ENCODE measurements around the gene CERS6. TPM values are rescaled to one million over a fixed set of nuclear protein-coding genes. Genes with fewer than 3 reads are reported as not detected.

The CERS6 gene
- total RNA-seq, 1 experiment from 2014 or later = 30.3 TPM

- in situ Hi-C loops (cut with HindIII; ENCODE audit: low pct_unique_long_range_greater_than_20kb, low sequenced_read_pairs) = no loop called here
- no TSS peak for BruUV-seq (replicated peaks)
- POLR2A ChIA-PET = no interaction called here
These were observed 40.8 kb downstream of the CERS6 start for GRCh38 chr2:168496906-168497305.

GRCh38 chr2:168499500-168499899 is 43.4 kb downstream of the CERS6 start:
- POLR2A ChIA-PET = no interaction called here
- ATAC-seq (no peak), DNase-seq (ENCODE audit: low read depth, low spot score) (no peak)
- TF ChIP-seq TCF7L2 (IDR thresholded peaks at IDR 0.05; ENCODE audit: low read depth, low read length) (no peak), CTCF (IDR thresholded peaks at IDR 0.05) (no peak), POLR2AphosphoS5 (IDR thresholded peaks at IDR 0.05; ENCODE audit: low read depth, low read length) (no peak), REST (IDR thresholded peaks at IDR 0.05; ENCODE audit: insufficient read depth in 1 of 2, low read depth in 2 of 2, low read length in 1 of 2) (no peak), SIN3A (IDR thresholded peaks at IDR 0.05; ENCODE audit: borderline replicate concordance, insufficient read depth, low read depth, low read length) (no peak)
- no peaks in the 10 kb centered on the region for H3K27me3 ChIP-seq (ENCODE audit: control insufficient read depth, insufficient read depth, low read length)
- no peaks in the 10 kb centered on the region for H3K9me3 ChIP-seq (ENCODE audit: control insufficient read depth, insufficient read depth, low read depth, low read length)
- no peak overlapping the region for H3K4me3 ChIP-seq (ENCODE audit: low read depth in 2 of 2, low read length in 2 of 2)
- no peak overlapping the region for H3K27ac ChIP-seq (ENCODE audit: low read length)
- no peaks in the 10 kb centered on the region for H3K4me1 ChIP-seq (ENCODE audit: control insufficient read depth, insufficient read depth, low read length)
- H3K36me3 ChIP-seq (ENCODE audit: control insufficient read depth, insufficient read depth, low read length) = no peaks in the 10 kb centered on the region
- CTCF ChIA-PET = no interaction called here
- no TSS peak for BruUV-seq (replicated peaks)
- intact Hi-C loops (cut with micrococcal nuclease; ENCODE audit: unreplicated experiment) (no loop called here), in situ Hi-C loops (cut with HindIII; ENCODE audit: low pct_unique_long_range_greater_than_20kb, low sequenced_read_pairs) (no loop called here)

More at GRCh38 chr2:168496906-168497305, 40.8 kb downstream of the CERS6 start:
- Histone ChIP-seq H3K27ac (ENCODE audit: low read length) (no peak overlapping the region), H3K36me3 (ENCODE audit: control insufficient read depth, insufficient read depth, low read length) (no peaks in the 10 kb centered on the region), H3K4me3 (ENCODE audit: low read depth in 2 of 2, low read length in 2 of 2) (no peak overlapping the region), H3K9me3 (ENCODE audit: control insufficient read depth, insufficient read depth, low read depth, low read length) (no peaks in the 10 kb centered on the region), H3K4me1 (ENCODE audit: control insufficient read depth, insufficient read depth, low read length) (no peaks in the 10 kb centered on the region), H3K27me3 (ENCODE audit: control insufficient read depth, insufficient read depth, low read length) (no peaks in the 10 kb centered on the region)
- ATAC-seq (no peak), DNase-seq (ENCODE audit: low read depth, low spot score) (no peak)
- intact Hi-C loops (cut with micrococcal nuclease; ENCODE audit: unreplicated experiment) = no loop called here
- CTCF ChIA-PET = no interaction called here
- no peak for TF ChIP-seq CTCF (IDR thresholded peaks at IDR 0.05)
- no peak for TF ChIP-seq SIN3A (IDR thresholded peaks at IDR 0.05; ENCODE audit: borderline replicate concordance, insufficient read depth, low read depth, low read length)
- TF ChIP-seq REST (IDR thresholded peaks at IDR 0.05; ENCODE audit: insufficient read depth in 1 of 2, low read depth in 2 of 2, low read length in 1 of 2) = no peak
- TF ChIP-seq TCF7L2 (IDR thresholded peaks at IDR 0.05; ENCODE audit: low read depth, low read length) = no peak
- no peak for TF ChIP-seq POLR2AphosphoS5 (IDR thresholded peaks at IDR 0.05; ENCODE audit: low read depth, low read length)
